HG02970 (cell line): Measurements from ENCODE around the gene CNIH3.
A peak's percentile ranks its signal among the peaks of the same experiment; 100 is the strongest.

ENCODE experiments used
- ATAC-seq: cut with Tn5 transposase; IDR thresholded peaks from one replicate; pipeline ENCODE4 v1.9.1; 2021; ENCODE audit warnings: mild to moderate bottlenecking, moderate library complexity, moderate number of reproducible peaks; ENCODE audit not compliant: unreplicated experiment, low FRiP score

The CNIH3 gene

DNA sequence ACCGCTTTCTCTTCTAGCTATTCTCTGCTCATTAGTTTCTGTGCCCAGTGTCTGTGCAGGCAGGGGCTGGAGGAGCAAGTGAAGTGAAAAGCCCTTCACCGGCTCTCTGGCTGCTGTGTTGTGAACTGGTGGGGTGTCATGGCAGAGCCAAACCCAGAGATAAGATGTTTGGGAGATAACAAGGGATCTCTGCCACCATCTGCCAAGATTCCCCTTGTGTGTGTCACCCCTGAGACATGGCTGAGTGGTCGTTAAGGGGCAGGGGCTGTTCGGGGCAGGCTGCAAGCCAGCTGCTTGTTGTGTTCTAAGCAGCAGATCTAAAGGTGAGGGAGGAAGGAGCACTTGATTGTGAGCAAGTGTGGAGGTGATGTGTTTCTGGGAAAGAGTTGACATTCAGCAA, 24.5 kb downstream of the CNIH3 start:
- ATAC-seq, result no peak

- no peak for ATAC-seq
Measured at GRCh38 chr1:224641030-224641429, 24.9 kb downstream of the CNIH3 start.

GRCh38 chr1:224643653-224644052, 27.5 kb downstream of the CNIH3 start:
- ATAC-seq, result no peak

GRCh38 chr1:224644553-224645154, 28.5 kb downstream of the CNIH3 start:
- peak; percentile 44 for ATAC-seq

GRCh38 chr1:224647449-224647848, 31.3 kb downstream of the CNIH3 start:
- ATAC-seq, result no peak

DNA sequence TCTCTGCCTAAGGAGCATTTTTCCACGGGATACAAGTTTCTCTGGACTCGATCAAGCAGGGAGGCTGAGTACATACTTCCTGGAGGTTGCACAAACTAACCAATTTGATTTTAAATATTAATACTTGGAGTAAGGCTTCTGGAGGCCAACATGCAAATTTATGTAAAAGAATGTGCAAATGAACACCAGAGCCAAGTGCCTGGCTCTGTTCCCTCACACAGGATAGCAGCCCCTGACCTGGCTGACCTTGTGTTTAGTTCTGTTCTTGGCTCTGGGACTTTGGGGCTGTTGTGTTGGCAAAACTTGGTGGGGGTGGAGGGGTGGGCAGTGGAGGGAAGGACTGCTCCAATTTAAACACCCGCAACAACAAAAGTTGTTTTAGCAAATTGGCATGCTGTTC, 34.2 kb downstream of the CNIH3 start:
- ATAC-seq, result no peak

- no peak for ATAC-seq
Measured at GRCh38 chr1:224651188-224651587, 35.1 kb downstream of the CNIH3 start.

DNA sequence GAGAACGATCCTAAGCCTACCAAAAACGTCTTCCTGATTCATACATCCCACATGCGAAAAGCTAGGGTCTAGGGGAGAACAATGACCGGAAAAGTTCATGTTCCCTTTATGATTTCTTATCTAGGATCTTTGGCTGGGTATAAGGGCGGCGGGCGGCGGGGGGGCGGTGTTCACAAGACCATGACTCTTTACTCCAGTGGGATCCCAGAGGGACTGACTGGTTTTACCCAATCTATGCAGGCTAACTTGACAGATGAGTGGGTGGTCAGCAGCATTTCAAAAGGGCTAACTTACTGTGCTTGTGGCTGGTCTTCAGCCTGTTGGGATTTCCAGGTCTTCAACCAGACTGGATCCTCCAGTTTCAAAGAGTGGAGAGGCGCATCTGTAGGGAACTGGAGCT, 40.3 kb downstream of the CNIH3 start:
- no peak for ATAC-seq

- no peak for ATAC-seq
Measured at GRCh38 chr1:224660074-224660473, 44.0 kb downstream of the CNIH3 start.

DNA sequence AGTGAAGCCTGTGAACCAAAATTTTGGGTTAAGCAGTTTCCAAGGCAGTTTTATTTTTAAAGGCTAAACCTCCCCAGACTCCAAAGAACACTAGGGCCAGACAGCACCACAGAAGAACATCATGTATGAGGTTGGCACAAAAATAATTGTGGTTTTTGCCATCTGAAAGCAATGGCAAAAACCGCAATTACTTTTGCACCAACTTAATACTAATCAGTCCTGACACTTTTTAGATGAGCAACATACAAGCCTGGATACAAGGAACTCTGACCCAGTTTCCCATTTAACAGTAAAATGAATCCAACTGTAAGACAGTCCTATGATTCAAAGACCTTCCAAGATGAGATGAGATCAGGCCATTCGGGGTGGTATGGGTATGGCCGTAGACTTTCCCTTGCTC, 46.8 kb downstream of the CNIH3 start:
- ATAC-seq, result no peak

DNA sequence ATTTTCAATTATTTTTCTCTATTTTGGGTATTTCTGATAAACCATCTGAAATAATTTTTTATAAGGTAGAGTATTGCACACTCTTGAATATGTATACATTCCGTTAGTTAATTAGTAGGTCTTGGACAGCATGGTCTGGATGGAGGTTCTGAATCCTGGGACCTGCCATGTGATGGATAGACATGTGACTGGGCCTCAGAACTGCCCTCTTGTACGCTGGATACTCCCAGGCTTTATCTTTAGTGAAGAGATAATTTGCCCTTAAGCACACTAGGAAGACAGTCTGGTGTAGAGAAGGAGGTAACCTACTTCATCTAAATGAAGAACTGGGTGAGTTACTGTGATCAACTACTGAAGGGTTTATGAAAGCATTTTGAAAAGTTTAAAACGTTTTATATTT, 48.9 kb downstream of the CNIH3 start:
- no peak for ATAC-seq

DNA sequence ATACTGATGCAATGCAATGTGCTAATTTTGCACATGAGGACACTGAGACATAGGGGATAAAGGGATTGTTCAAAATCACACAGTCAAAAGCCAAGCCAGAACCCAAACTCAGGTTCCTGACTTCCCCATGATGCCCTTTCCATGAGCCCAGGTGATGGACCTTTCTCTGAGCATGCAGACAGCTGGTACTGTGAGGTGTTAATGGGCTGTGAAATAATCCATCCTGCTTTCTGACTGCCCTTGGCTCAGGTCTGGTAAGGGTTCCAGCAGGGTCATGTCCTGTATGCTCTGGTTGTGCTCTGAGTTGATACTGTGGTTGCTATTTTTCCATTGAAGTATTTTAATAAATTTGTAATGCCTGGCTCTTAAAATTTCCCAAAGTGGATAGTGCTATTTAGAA, 50.0 kb downstream of the CNIH3 start:
- ATAC-seq, result no peak

GRCh38 chr1:224666913-224667312, 50.8 kb downstream of the CNIH3 start:
- no peak for ATAC-seq

DNA sequence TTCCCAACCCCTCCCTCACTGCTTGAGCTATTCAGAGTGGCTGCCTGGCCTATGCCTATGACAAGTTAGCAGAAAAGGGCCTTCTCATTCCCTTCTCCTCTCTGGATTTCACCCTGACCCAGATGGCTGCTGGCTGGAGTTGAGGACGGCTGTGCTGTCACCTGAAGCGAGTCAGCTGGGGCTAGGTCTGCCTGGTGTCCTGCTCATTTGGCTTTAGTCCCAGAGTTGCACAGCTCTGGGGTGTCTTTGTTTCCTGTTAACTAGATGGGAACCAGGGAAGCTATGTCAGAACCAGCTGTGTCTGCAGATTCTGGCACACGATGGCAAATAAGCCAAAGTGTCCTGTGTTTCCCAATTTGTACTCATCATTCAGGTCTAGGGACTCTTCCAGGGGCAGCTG, 52.9 kb downstream of the CNIH3 start:
- no peak for ATAC-seq

GRCh38 chr1:224669403-224669802, 53.3 kb downstream of the CNIH3 start:
- no peak for ATAC-seq

DNA sequence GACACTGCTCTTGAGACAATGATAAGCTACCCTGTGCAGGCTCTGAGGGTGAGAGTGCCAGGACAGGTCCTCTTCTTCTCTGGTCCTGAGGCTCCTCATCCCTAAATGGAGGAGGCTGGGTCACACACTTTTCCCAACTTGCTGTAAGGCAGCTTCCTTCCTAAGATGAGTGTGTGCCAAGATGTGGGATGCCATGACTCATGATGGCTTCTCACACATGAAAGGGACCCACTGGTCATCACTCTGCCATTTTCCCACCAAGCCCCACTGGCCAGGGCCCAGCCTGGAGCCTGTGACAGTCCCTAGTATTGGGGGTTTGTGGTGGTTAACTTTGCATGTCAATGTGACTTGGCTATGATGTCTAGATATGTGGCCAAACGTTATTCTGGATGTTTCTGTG, 54.4 kb downstream of the CNIH3 start:
- ATAC-seq, result no peak

GRCh38 chr1:224671076-224671475, 55.0 kb downstream of the CNIH3 start:
- ATAC-seq, result no peak

GRCh38 chr1:224673141-224673540, 57.0 kb downstream of the CNIH3 start:
- no peak for ATAC-seq

DNA sequence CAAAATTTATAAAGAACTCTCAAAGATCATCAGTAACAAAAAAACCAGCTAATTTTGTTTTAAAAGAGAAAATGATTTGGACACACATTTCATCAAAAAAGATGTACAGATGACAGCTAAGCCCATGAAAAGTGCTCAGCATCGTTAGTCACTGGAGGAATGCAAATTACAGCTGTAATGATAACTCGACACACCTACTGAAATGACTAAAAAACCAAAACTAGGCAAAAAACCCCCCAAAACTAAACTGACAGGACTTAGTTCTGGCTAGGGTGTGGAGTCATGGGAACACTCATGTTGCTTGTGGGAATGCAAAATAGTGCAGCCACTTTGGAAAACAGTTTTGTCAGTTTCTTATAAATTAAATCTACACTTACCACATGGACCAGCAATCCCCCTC, 59.5 kb downstream of the CNIH3 start:
- no peak for ATAC-seq

DNA sequence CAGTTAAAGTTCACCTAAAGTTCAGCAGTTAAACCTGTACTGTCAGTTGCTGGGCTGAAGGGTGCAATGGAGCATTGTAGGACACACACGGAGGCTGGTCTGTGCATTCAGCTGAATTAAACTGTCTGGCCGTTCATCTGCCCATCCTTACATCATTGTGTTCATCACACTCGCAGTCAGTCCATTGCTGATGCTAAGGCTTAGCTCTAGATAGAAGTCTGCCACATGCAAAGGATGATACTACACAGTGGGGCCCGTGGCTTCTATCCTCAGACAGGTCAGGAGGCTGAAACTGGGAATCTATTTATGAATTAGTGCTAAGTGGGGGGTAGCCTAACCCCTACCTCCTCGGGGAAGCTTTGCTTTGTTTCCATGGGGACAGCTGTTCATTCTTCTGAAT, 60.4 kb downstream of the CNIH3 start:
- no peak for ATAC-seq

GRCh38 chr1:224678168-224678567, 62.1 kb downstream of the CNIH3 start:
- no peak for ATAC-seq

GRCh38 chr1:224679606-224680005, 63.5 kb downstream of the CNIH3 start:
- ATAC-seq, result no peak

DNA sequence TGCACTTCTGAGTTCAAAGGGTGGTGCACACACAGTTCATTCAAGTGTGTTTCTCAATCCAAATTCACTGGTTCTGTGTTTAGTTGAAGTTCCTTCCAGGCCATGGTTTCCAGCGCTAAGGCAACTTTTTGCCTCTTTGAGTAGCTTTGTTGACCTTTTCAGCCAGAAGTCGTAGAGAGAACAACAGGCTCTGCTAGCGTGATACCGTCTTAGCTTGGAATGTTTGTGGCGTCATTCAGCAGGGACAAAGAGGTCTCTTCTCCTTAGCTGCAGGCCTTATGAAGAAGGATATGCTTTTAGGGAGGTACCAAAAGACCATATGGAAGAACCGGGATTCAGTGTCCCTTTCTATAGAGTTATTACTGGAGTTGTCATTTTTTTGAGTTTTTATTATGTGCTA, 65.7 kb downstream of the CNIH3 start:
- ATAC-seq, result no peak
